Skeletal muscle satellite cell (primary cell): ENCODE measurements around the gene PRRC2C. TPM values are rescaled to one million over a fixed set of nuclear protein-coding genes. Genes with fewer than 3 reads are reported as not detected.
"Not testable (repeated sequence)": the region's sequence is repeated elsewhere in the genome, so short reads cannot be mapped to it uniquely, and the experiment has no call there.

ENCODE experiments used
- H3K27me3 ChIP-seq: 2 replicates; pipeline ENCODE4 v1.7.0; 2013; ENCODE audit warnings: low read length; ENCODE audit not compliant: control insufficient read depth, insufficient read depth
- H3K36me3 ChIP-seq: 2 replicates; pipeline ENCODE4 v1.7.0; 2013; ENCODE audit warnings: mild to moderate bottlenecking, control low read depth, low read length; ENCODE audit not compliant: insufficient read depth
- H3K4me1 ChIP-seq: 2 replicates; pipeline ENCODE4 v1.7.0; 2013; ENCODE audit warnings: low read length; ENCODE audit not compliant: control insufficient read depth, insufficient read depth
- H3K4me2 ChIP-seq: 2 replicates; pipeline ENCODE4 v1.7.0; 2013; ENCODE audit warnings: mild to moderate bottlenecking, low read length
- H3K4me3 ChIP-seq: 2 replicates; pipeline ENCODE4 v1.7.0; 2013; ENCODE audit warnings: low read length
- H3K9ac ChIP-seq: 2 replicates; pipeline ENCODE4 v1.7.0; 2013; ENCODE audit warnings: mild to moderate bottlenecking, low read depth, low read length, moderate library complexity
- H3K9me3 ChIP-seq: replicated peaks from 2 replicates; pipeline ENCODE4 v1.7.0; 2013; ENCODE audit warnings: mild to moderate bottlenecking, control low read depth, low read length
- total RNA-seq: library from RNA; depleted of rRNA; stranded (reverse); fragments of >200 nt; gene quantifications from 2 replicates; pipeline ENCODE4 v1.2.3, GENCODE V29; 2012; rRNA removed

The PRRC2C gene
- total RNA-seq: 40.1 and 44.8 TPM in 2 replicates

DNA sequence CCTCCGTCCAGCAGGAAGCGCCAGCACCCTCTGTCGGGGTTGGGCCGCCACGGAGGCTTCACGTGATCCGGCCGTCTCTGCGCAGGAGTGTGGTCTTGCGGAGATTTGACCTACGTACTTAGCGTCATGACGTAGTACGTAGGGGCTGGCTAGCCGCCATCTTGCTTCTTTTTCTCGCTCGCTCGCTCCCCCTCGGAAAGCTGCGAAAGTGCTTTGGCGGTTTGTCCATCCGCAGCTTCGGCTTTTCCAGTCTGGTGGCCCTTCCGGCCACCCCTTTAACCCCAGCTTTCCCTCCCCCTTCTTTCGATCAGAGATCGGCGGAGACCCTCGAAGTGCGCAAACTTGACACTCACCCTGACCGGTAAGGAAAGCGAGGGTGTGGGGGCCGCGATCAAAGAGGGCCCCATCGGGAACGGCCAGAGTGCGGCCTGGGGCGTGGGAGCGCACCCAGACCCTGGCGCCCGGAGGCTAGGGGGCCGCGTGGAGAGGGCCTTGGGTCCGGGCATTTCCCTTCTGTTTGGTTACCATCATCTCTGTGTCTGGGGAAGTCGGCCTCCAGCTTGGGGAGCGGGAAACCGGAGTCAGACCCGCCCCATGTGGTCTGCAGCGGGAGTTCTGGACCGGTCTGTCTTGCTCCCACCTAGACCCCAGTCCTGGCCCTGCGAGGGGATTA lies at the start of gene PRRC2C:
TSS of gene PRRC2C (plus strand) at position 156 of the 673 bp plus-strand sequence. CDS start 26,559 bp downstream, outside the sequence.
- no peaks in the 10 kb centered on the region for H3K36me3 ChIP-seq
- no peaks in the 10 kb centered on the region for H3K27me3 ChIP-seq
- peak within 1 kb of the TSS; percentile 99 for H3K9ac ChIP-seq
- H3K4me2 ChIP-seq: peak within 1 kb of the TSS; percentile 84
- H3K9me3 ChIP-seq: no peaks in the 10 kb centered on the region
- peak within 1 kb of the TSS; percentile 94 for H3K4me3 ChIP-seq
- H3K4me1 ChIP-seq: peaks cover 23% of the 10 kb centered on the region

- no peak overlapping the region for H3K4me3 ChIP-seq
- H3K9ac ChIP-seq: peak overlapping the region; percentile 44
- peak overlapping the region; percentile 3 for H3K4me2 ChIP-seq
- H3K27me3 ChIP-seq: no peaks in the 10 kb centered on the region
- H3K36me3 ChIP-seq: no peaks in the 10 kb centered on the region
- peaks cover 33% of the 10 kb centered on the region for H3K4me1 ChIP-seq
- H3K9me3 ChIP-seq: no peaks in the 10 kb centered on the region
Measured at GRCh38 chr1:171438441-171438840, 46.9 kb upstream of the PRRC2C start.

GRCh38 chr1:171440201-171440600 lies 45.1 kb upstream of the PRRC2C start:
- not testable (repeated sequence) for H3K9me3 ChIP-seq, H3K4me2 ChIP-seq, H3K36me3 ChIP-seq, H3K9ac ChIP-seq, H3K4me3 ChIP-seq, H3K27me3 ChIP-seq
- peaks cover 24% of the 10 kb centered on the region for H3K4me1 ChIP-seq

- not testable (repeated sequence) for H3K4me2 ChIP-seq, H3K9me3 ChIP-seq, H3K4me3 ChIP-seq, H3K36me3 ChIP-seq, H3K27me3 ChIP-seq
- peak overlapping the region; percentile 9 for H3K9ac ChIP-seq
- H3K4me1 ChIP-seq: peaks cover 24% of the 10 kb centered on the region
Measured at GRCh38 chr1:171441278-171441895, 43.9 kb upstream of the PRRC2C start.

DNA sequence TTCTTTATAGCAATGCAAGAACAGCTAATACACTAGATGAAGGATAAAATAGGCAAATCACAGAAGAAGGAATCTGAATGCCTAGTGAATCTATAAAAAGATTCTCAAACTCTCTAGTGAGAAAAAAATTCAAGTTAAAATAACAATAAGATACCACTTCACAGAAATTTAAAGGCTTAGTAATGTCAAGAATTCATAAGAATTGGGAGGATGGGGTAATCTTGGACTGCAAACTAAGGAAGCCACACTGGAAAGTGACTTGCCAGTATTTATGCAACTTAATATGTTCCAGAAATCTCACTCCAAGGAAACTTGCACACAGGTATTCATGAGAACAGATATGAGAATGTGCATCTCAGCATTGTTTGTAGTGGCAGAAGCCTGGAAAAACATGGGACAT lies 38.9 kb upstream of the PRRC2C start:
- H3K4me1 ChIP-seq: peaks cover 13% of the 10 kb centered on the region
- no peak overlapping the region for H3K4me2 ChIP-seq
- H3K9ac ChIP-seq: no peak overlapping the region
- H3K36me3 ChIP-seq: no peaks in the 10 kb centered on the region
- no peak overlapping the region for H3K4me3 ChIP-seq
- no peaks in the 10 kb centered on the region for H3K9me3 ChIP-seq
- H3K27me3 ChIP-seq: no peaks in the 10 kb centered on the region

GRCh38 chr1:171455967-171456366 lies 29.4 kb upstream of the PRRC2C start:
- no peaks in the 10 kb centered on the region for H3K36me3 ChIP-seq
- H3K4me2 ChIP-seq: no peak overlapping the region
- H3K9me3 ChIP-seq: no peaks in the 10 kb centered on the region
- H3K9ac ChIP-seq: no peak overlapping the region
- no peaks in the 10 kb centered on the region for H3K27me3 ChIP-seq
- no peak overlapping the region for H3K4me3 ChIP-seq
- no peaks in the 10 kb centered on the region for H3K4me1 ChIP-seq

DNA sequence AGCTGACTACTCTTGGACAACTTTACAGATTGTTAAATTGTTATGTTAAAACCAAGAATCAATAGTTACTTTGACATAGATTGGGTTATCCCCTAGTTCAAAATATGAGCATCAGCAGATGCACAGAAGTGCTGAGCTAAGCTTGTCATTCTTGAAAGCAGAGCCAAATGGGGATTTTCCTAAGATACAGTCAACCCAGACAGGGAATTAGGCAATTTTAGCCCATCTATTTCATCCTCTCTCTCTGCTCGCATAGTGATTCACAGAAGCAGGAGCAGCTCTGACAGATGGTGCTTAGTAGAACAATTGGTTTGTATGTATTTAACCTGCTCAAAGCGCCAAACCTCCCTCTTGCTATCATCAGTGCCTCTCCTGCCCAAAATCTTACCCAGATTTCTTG lies 27.9 kb upstream of the PRRC2C start:
- no peak overlapping the region for H3K4me2 ChIP-seq
- H3K9me3 ChIP-seq: no peaks in the 10 kb centered on the region
- no peak overlapping the region for H3K9ac ChIP-seq
- no peaks in the 10 kb centered on the region for H3K4me1 ChIP-seq
- H3K36me3 ChIP-seq: no peaks in the 10 kb centered on the region
- H3K4me3 ChIP-seq: no peak overlapping the region
- no peaks in the 10 kb centered on the region for H3K27me3 ChIP-seq

GRCh38 chr1:171460018-171460620 lies 25.2 kb upstream of the PRRC2C start:
- no peak overlapping the region for H3K4me3 ChIP-seq
- no peaks in the 10 kb centered on the region for H3K4me1 ChIP-seq
- no peak overlapping the region for H3K4me2 ChIP-seq
- no peaks in the 10 kb centered on the region for H3K9me3 ChIP-seq
- no peaks in the 10 kb centered on the region for H3K27me3 ChIP-seq
- H3K9ac ChIP-seq: no peak overlapping the region
- no peaks in the 10 kb centered on the region for H3K36me3 ChIP-seq

GRCh38 chr1:171467626-171468025 lies 17.7 kb upstream of the PRRC2C start:
- peak overlapping the region; percentile 17 for H3K4me2 ChIP-seq
- H3K4me3 ChIP-seq: no peak overlapping the region
- H3K9ac ChIP-seq: peak overlapping the region; percentile 64

DNA sequence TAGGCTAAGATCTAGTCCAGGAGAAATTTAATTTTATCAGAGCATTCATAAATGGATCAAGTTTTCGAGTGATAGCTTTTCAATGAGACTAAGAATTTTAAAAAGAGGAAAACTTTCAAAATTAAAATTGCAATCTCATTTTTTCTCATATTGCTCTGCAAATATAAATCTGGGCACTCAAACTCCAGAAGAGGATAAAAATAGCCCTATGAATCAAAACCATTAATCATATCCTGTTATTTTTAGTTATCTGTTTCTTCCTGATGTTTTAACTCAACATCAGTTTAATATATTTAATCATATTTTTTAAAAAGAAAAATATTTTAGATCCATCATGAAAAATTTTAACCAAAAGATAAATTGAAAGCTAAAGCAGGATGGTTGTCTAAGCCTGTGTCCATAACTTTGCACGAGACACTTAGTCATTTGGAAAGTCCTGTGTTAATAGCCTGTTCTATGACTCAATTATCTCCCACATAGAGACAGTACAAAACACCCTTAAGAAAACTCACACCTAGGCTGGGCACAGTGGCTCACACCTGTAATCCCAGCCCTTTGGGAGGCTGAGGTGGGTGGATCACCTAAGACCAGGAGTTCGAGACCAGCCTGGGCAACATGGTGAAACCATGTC lies 17.1 kb upstream of the PRRC2C start:
- H3K4me3 ChIP-seq: no peak overlapping the region
- H3K27me3 ChIP-seq: no peaks in the 10 kb centered on the region
- no peaks in the 10 kb centered on the region for H3K9me3 ChIP-seq
- no peaks in the 10 kb centered on the region for H3K36me3 ChIP-seq
- peak overlapping the region; percentile 64 for H3K9ac ChIP-seq
- H3K4me1 ChIP-seq: peaks cover 16% of the 10 kb centered on the region
- H3K4me2 ChIP-seq: peak overlapping the region; percentile 17

More at GRCh38 chr1:171467626-171468025, 17.7 kb upstream of the PRRC2C start:
- no peaks in the 10 kb centered on the region for H3K9me3 ChIP-seq
- H3K4me1 ChIP-seq: peaks cover 16% of the 10 kb centered on the region
- H3K27me3 ChIP-seq: no peaks in the 10 kb centered on the region
- H3K36me3 ChIP-seq: no peaks in the 10 kb centered on the region

- Histone ChIP-seq H3K27me3 (no peaks in the 10 kb centered on the region), H3K9me3 (no peaks in the 10 kb centered on the region), H3K4me1 (peaks cover 16% of the 10 kb centered on the region)
Measured at GRCh38 chr1:171470726-171471125, 14.6 kb upstream of the PRRC2C start.

More at GRCh38 chr1:171470726-171471125, 14.6 kb upstream of the PRRC2C start:
- Histone ChIP-seq H3K36me3 (no peaks in the 10 kb centered on the region), H3K4me3 (no peak overlapping the region), H3K9ac (no peak overlapping the region), H3K4me2 (no peak overlapping the region)
